AG10803 (cell line): ENCODE results near the gene HCST.

Experiments used
- DNase-seq: peaks from one replicate; pipeline ENCODE4 v3.0.0; 2010; ENCODE audit warnings: low read depth
- H3K4me3 ChIP-seq: 2 replicates; pipeline ENCODE4 v1.5.1; 2011; ENCODE audit warnings: mild to moderate bottlenecking, low read length, control low read depth
- CTCF ChIP-seq: conservative IDR thresholded peaks from 2 replicates; pipeline ENCODE4 v1.5.1; 2011; ENCODE audit warnings: mild to moderate bottlenecking, low read length, control low read depth, inconsistent platforms

The HCST gene

GRCh38 chr19:35929876-35930275, 27.5 kb downstream of the HCST start:
- DNase-seq = no peak
- no peak for TF ChIP-seq CTCF
- H3K4me3 ChIP-seq = no peak overlapping the region

DNA sequence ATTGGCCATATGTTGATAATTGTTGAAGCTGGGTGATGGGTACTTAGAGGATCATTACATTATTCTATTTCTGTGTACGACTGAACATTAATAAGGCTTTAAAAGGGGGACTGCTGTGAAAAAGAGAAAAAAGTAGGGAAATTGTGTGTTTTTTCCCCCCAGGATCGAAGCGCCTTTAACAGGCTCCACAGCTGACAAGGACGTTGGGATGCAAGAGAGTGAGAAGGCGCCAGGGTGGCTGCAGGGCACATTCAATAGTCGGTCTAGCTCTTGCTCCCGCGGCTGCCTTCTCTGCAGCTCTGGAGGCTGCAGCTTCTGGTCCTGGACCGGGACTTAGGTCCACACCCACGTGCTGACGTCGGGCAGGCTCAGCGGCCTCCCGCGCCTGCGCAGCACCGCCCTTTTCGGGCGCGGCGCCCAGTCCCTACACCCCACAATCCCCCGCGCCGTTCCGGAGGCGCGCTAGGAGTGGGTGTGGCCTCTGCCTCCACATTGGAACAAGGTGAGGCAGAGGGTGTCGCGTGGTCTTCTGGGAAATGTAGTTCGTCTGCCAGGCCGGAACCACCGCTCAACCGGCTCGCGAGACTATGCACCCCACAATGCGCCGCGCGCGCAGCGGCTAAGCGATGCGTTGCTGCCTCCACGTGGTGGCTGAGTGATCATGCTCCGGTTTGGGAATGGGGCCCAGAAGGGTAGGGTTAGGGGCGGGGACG, 29.0 kb downstream of the HCST start:
- H3K4me3 ChIP-seq = peak overlapping the region; percentile 43
- peak; percentile 83 for TF ChIP-seq CTCF
- peak; percentile 99 for DNase-seq

GRCh38 chr19:35931874-35932202, 29.5 kb downstream of the HCST start:
- DNase-seq = no peak
- TF ChIP-seq CTCF = no peak
- H3K4me3 ChIP-seq = no peak overlapping the region

DNA sequence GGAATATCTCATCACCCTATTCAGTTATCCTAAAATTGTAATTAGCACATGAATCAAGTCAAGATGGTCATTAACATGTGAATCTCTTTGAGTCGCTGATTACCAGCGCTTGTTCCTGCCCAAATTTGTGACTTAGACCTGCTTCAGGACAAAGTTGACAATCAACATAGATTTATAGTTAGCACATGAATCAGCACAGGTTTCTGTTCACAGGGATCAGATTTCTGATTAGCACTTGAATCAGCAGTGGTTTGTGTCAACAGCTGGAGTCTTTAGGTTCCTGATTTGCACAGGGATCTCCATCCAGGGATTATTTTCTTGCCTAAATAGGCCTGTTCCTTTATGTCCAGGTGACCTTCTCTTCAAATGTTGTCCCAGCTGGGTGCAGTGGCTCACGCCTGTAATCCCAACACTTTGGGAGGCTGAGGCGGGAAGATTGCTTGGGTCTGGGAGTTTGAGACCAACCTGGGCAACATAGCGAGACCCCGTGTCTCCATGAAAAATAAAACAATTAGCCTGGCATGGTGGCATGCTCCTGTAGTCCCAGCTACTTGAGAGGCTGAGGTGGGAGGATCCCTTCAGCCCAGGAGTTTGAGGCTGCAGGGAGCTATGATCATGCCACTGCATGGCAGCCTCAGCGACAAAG, 30.1 kb downstream of the HCST start:
- no peak for DNase-seq
- no peak for TF ChIP-seq CTCF
- H3K4me3 ChIP-seq = no peak overlapping the region

- peak within 1 kb of the TSS; percentile 53 for H3K4me3 ChIP-seq
- DNase-seq = peak; percentile 61
- no peak for TF ChIP-seq CTCF
Measured at GRCh38 chr19:35935911-35936737, 33.8 kb downstream of the HCST start, which contains the start of gene LRFN3. LRFN3 (plus strand) TSS chr19:35936374; CDS start chr19:35939426, 3,052 bp downstream.

DNA sequence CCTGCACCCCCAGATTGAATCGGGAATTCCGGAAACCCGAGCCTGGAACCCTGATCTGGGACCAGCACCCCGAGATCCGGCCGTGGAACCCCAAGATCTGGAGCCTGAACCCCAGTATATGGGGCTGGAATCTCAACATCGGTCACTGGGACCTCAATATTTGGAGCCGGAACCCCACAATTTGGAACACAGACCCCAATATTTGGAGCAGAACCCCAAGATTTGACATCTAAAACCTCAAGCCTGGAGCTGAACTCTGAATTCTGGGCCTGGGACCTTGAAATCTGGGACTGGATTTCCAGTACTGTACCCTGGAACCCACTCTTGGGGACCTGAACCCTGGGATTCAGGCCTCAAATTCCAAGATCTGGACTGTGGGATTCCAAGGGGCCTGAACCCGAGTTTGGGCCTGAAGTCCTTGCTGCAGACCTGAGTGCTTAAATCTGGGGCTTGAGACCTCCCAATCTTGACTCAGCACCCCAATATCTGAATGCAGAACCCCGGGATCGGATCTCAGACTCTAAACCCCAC, 34.5 kb downstream of the HCST start:
- no peak for DNase-seq
- TF ChIP-seq CTCF = no peak
- peak overlapping the region; percentile 53 for H3K4me3 ChIP-seq
